Astrocyte of the spinal cord (primary cell): ENCODE measurements around the gene OR2G2.
A peak's percentile ranks its signal among the peaks of the same experiment; 100 is the strongest.

Source experiments
- DNase-seq: peaks from one replicate; pipeline ENCODE4 v3.0.0; 2011; ENCODE audit warnings: low read depth, low spot score
- H3K4me3 ChIP-seq: 2 replicates; pipeline ENCODE4 v1.5.1; 2011; ENCODE audit warnings: low read depth, mild to moderate bottlenecking, low read length, moderate library complexity
- CTCF ChIP-seq: IDR thresholded peaks from 2 replicates; pipeline ENCODE4 v1.5.1; 2012; ENCODE audit warnings: low read depth, mild to moderate bottlenecking, low read length, inconsistent platforms
- in situ Hi-C: cut with HindIII; loops from 2 replicates; pipeline ENCODE4 v1.10.0; 2017; ENCODE audit warnings: low sequenced_read_pairs

OR2G2 gene

DNA sequence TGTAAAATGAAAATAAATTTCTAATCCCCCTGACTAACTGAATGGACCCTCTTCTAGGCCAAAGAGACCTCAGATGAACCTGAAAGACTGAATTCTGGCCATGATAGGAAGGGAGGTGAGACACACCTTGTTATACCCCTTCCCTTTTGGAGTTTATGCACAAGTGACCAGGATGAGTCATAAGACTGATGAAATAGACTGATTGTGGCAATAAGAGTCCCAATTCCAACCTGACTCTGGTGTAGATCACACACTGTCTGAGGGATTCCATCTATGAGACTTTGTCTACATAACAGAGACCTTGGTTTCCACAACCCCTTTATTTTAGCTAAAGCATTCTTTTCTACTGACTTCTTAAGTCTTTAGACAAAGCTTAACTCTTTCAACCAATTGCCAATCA, 13.5 kb upstream of the OR2G2 start:
- H3K4me3 ChIP-seq, result no peak overlapping the region
- in situ Hi-C loops, result no loop called here
- DNase-seq, result no peak
- no peak for TF ChIP-seq CTCF

DNA sequence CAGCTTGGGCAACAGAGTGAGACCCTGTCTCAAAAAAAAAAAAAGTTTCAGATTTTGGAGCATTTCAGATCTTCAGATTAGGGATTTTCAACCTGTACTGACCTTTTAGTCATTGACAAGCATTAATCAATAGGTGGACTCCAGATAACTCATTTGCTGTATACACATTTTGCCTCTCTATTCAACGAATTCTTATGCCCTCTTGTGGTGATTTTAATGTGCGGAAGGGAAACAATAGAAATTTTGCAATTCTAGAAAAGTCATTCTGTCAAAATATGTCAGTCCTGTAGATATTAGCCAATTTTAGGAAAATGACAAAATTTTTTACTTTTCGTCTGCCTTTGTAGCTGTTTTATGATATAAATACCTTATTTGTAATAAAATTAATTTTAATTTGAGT, 11.6 kb upstream of the OR2G2 start:
- in situ Hi-C loops, result no loop called here
- TF ChIP-seq CTCF, result peak; percentile 15
- no peak for DNase-seq
- H3K4me3 ChIP-seq, result no peak overlapping the region

GRCh38 chr1:247578946-247579460, 9.2 kb upstream of the OR2G2 start:
- no peak overlapping the region for H3K4me3 ChIP-seq
- in situ Hi-C loops, result no loop called here
- DNase-seq, result no peak
- TF ChIP-seq CTCF, result no peak

GRCh38 chr1:247605286-247605685, 17.1 kb downstream of the OR2G2 start, which contains the start of gene OR2G3:
Gene OR2G3 (plus strand): TSS chr1:247605586. CDS start chr1:247605586, 0 bp downstream.
- in situ Hi-C loops, result no loop called here
- no peak for DNase-seq
- TF ChIP-seq CTCF, result no peak
- H3K4me3 ChIP-seq, result no peak within 1 kb of the TSS

DNA sequence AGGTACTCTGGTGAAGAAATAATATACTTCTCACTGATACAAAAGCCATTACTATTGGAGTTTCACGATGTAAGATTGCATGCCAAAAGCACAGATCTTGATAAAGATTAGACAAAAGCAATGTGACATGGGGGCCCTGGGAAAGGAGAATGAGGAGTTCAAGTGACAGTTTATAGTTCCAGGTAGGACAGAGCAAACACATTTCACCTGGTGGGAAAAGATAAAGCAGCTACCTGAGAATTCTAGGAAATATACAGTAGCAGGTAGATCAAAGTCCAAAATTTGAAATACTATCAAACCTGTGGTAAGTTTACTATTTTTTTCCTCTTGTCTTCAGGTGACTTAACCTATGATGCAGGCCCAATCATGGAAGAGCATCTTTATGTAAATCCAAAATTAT, 25.2 kb downstream of the OR2G2 start:
- DNase-seq, result no peak
- no peak overlapping the region for H3K4me3 ChIP-seq
- in situ Hi-C loops, result no loop called here
- no peak for TF ChIP-seq CTCF

GRCh38 chr1:247614625-247615024, 26.5 kb downstream of the OR2G2 start:
- no peak for TF ChIP-seq CTCF
- DNase-seq, result no peak
- H3K4me3 ChIP-seq, result no peak overlapping the region
- in situ Hi-C loops, result no loop called here

- H3K4me3 ChIP-seq, result no peak overlapping the region
- no peak for TF ChIP-seq CTCF
- in situ Hi-C loops, result no loop called here
- DNase-seq, result no peak
Observed at GRCh38 chr1:247627951-247628350, 39.8 kb downstream of the OR2G2 start.
